GM12878 (cell line): ENCODE data around the gene ZNF69. TPM values are rescaled to one million over a fixed set of nuclear protein-coding genes. Genes with fewer than 3 reads are reported as not detected.

ENCODE experiments used
- BACH1 ChIP-seq: fragments of 450-650 bp; IDR thresholded peaks from 2 replicates; pipeline ENCODE4 v1.6.1; 2017; ENCODE audit warnings: mild to moderate bottlenecking, borderline replicate concordance
- CREB1 ChIP-seq: IDR thresholded peaks from 2 replicates; pipeline ENCODE4 v1.6.1; 2012; ENCODE audit warnings: low read depth, mild to moderate bottlenecking, inconsistent platforms
- DPF2 ChIP-seq: fragments of 450-650 bp; IDR thresholded peaks from 2 replicates; pipeline ENCODE4 v1.6.1; 2017; ENCODE audit warnings: mild to moderate bottlenecking
- EGR1 ChIP-seq, 2 experiments: IDR thresholded peaks; 1 replicate in 1 of 2; 2 replicates in 1 of 2; pipeline ENCODE4 v1.6.1; 2011 to 2012; ENCODE audit warnings: low read depth in 2 of 2, low read length in 2 of 2, borderline replicate concordance in 1 of 2, mild to moderate bottlenecking in 1 of 2, moderate library complexity in 1 of 2
- FOXK2 ChIP-seq: fragments of 450-650 bp; IDR thresholded peaks from 2 replicates; pipeline ENCODE4 v1.6.1; 2017; ENCODE audit warnings: mild to moderate bottlenecking, moderate library complexity
- HCFC1 ChIP-seq: fragments of 150-350 bp; IDR thresholded peaks from 2 replicates; pipeline ENCODE4 v1.6.1; 2014; ENCODE audit warnings: low read length
- JUNB ChIP-seq: IDR thresholded peaks from 2 replicates; pipeline ENCODE4 v1.6.1; 2016; ENCODE audit warnings: antibody characterized with exemption, mild to moderate bottlenecking
- LARP7 ChIP-seq: fragments of 450-650 bp; IDR thresholded peaks from 2 replicates; pipeline ENCODE4 v1.6.1; 2017; ENCODE audit warnings: mild to moderate bottlenecking
- MLLT1 ChIP-seq: fragments of 450-650 bp; IDR thresholded peaks from 2 replicates; pipeline ENCODE4 v1.6.1; 2016; ENCODE audit warnings: mild to moderate bottlenecking
- MTA2 ChIP-seq: fragments of 450-650 bp; IDR thresholded peaks from 2 replicates; pipeline ENCODE4 v1.6.1; 2016; ENCODE audit warnings: low read depth, mild to moderate bottlenecking, moderate library complexity
- MYC ChIP-seq: IDR thresholded peaks from 2 replicates; pipeline ENCODE4 v1.6.1; 2011; ENCODE audit warnings: mild to moderate bottlenecking, low read length, moderate library complexity, inconsistent platforms; ENCODE audit not compliant: insufficient read depth, insufficient replicate concordance, insufficient read length, severe bottlenecking
- NFYB ChIP-seq: IDR thresholded peaks from 2 replicates; pipeline ENCODE4 v1.6.1; 2011; ENCODE audit warnings: low read depth, mild to moderate bottlenecking, low read length, improper control_type of control experiment, moderate library complexity; ENCODE audit not compliant: insufficient read depth
- NKRF ChIP-seq: fragments of 450-650 bp; conservative IDR thresholded peaks from 2 replicates; pipeline ENCODE4 v1.6.1; 2017; ENCODE audit warnings: mild to moderate bottlenecking, moderate library complexity
- NR2C1 ChIP-seq: fragments of 450-650 bp; IDR thresholded peaks from 2 replicates; pipeline ENCODE4 v1.6.1; 2017; ENCODE audit warnings: antibody characterized with exemption, mild to moderate bottlenecking, moderate library complexity
- PRDM15 ChIP-seq: fragments of 450-650 bp; formaldehyde crosslinking; IDR thresholded peaks from 2 replicates; pipeline ENCODE4 v1.4.0; 2020; ENCODE audit warnings: mild to moderate bottlenecking, moderate library complexity
- RAD21 ChIP-seq: IDR thresholded peaks from 2 replicates; pipeline ENCODE4 v1.6.1; 2011; ENCODE audit warnings: mild to moderate bottlenecking, low read depth, low read length, moderate library complexity; ENCODE audit not compliant: insufficient read depth
- RAD51 ChIP-seq: fragments of 450-650 bp; IDR thresholded peaks from 2 replicates; pipeline ENCODE4 v1.6.1; 2016; ENCODE audit warnings: moderate library complexity, mild to moderate bottlenecking, inconsistent platforms
- RCOR1 ChIP-seq: conservative IDR thresholded peaks from 2 replicates; pipeline ENCODE4 v1.6.1; 2012; ENCODE audit warnings: low read depth, low read length, improper control_type of control experiment
- RUNX3 ChIP-seq: IDR thresholded peaks from 2 replicates; pipeline ENCODE4 v1.6.1; 2012; ENCODE audit warnings: low read length, inconsistent platforms
- SMAD5 ChIP-seq: IDR thresholded peaks from 2 replicates; pipeline ENCODE4 v1.6.1; 2016; ENCODE audit warnings: antibody characterized with exemption, low read depth
- SP1 ChIP-seq: IDR thresholded peaks from one replicate; pipeline ENCODE4 v1.6.1; 2011; ENCODE audit warnings: low read depth, low read length
- SPI1 ChIP-seq: IDR thresholded peaks from 2 replicates; pipeline ENCODE4 v1.6.1; 2011; ENCODE audit warnings: low read depth, mild to moderate bottlenecking, low read length, moderate library complexity, borderline replicate concordance; ENCODE audit not compliant: insufficient read depth
- ZBED1 ChIP-seq: IDR thresholded peaks from 2 replicates; pipeline ENCODE4 v1.6.1; 2016; ENCODE audit warnings: borderline replicate concordance
- polyA plus RNA-seq, 11 experiments: library from polyadenylated mRNA; depleted of rRNA in 4 of 11; unstranded in 6 of 11; stranded (reverse) in 5 of 11; fragments of >200 nt; fragmentation: Nextera tagmentation in 4 of 11; fragmentation: Illumina TruSeq in 1 of 11; extraction: Ambion mirVana in 4 of 11; extraction: Trizol in 1 of 11; gene quantifications; 1 replicate in 1 of 11; 2 replicates in 10 of 11; pipeline versions ENCODE4 v1.2.1 to v1.2.3, GENCODE V29; 2011 to 2016; ENCODE audit warnings: inconsistent platforms in 2 of 11, missing spikeins in 2 of 11, low read depth in 1 of 11
- total RNA-seq, 4 experiments: library from RNA; depleted of rRNA in 3 of 4; stranded (reverse); fragments of >200 nt in 3 of 4; fragmentation: Illumina TruSeq in 1 of 4; extraction: Trizol in 1 of 4; gene quantifications; 2 replicates each; pipeline versions ENCODE4 v1.2.1 to v1.2.3, GENCODE V29; 2013 to 2021

Gene ZNF69
- total and polyA plus RNA-seq, 10 of the 15 experiments (the other 5 are each of a cell fraction or from before 2014, with no cell fraction given): 0.15 to 0.63 (median 0.49) TPM

- TF ChIP-seq MYC (no peak), NKRF (peak; percentile 72; the same call in 1 of the 2 replicates), CREB1 (0 out of 2 replicates have a peak, but pooled peaks have one; percentile 43), MTA2 (0 out of 2 replicates have a peak, but pooled peaks have one; percentile 28), RAD51 (no peak), LARP7 (peak; percentile 87), NR2C1 (peak; percentile 36), RUNX3 (peak; percentile 60), RCOR1 (no peak), NFYB (peak; percentile 97), SPI1 (peak; percentile 12; the same call in 1 of the 2 replicates), SMAD5 (peak; percentile 74; the same call in 1 of the 2 replicates), RAD21 (no peak), FOXK2 (no peak), BACH1 (peak; percentile 83), MLLT1 (peak; percentile 86; the same call in 1 of the 2 replicates), ZBED1 (peak; percentile 38; the same call in 1 of the 2 replicates), EGR1 (IDR thresholded peaks at IDR 0.05; ENCODE audit: borderline replicate concordance in 1 of 2, low read depth in 2 of 2, low read length in 2 of 2) (peak in 1 of 2 experiments; percentile 71; a peak in 1 of 3 replicates), HCFC1 (peak; percentile 35; the same call in 1 of the 2 replicates), PRDM15 (no peak), SP1 (peak; percentile 90), JUNB (no peak), DPF2 (peak; percentile 94)
These were observed 37.5 kb downstream of the ZNF69 start, which contains the start of gene ZNF700 (continued) for GRCh38 chr19:11924886-11925650.
